ENCODE results near the gene MBP.

MBP gene

DNA sequence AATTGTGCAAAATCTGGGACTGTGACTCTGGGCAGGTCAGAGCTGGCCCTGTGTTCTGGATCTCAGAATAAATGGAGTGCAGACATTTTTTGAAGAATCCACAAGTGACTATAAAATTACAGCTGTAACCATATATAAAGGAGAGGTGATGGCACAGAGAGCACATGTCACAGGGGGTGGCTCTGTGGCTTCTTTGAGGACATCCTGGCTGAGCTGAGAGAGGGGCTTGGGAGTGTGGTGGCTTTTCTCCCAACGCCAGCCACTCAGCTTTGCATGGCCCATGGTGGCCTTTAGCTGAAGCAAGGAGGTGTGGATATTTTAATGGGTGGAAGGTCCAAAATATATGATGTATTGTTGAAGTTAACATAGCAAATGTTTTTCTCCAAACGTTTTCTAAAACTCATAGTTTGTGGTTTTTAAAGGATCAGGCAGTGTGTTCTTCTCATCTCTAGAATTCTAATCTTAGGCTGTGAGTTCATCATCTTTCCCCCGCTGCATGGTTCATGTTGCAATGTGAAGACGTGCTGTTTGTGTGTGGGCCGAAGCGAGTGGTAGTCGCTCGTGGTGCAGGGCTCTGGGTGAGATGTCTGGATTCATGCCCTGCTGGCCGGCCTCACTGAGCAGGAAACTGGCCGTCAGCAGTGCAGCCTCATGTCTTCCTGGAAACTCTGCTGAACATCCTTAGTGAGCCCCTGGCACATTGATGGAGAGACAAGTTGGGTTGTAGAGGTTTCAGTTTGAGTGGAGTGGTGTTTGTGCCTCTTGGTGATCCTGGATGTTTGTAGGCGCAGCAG lies 200.4 kb downstream of the MBP start:
- DNase-seq, result no peak

DNA sequence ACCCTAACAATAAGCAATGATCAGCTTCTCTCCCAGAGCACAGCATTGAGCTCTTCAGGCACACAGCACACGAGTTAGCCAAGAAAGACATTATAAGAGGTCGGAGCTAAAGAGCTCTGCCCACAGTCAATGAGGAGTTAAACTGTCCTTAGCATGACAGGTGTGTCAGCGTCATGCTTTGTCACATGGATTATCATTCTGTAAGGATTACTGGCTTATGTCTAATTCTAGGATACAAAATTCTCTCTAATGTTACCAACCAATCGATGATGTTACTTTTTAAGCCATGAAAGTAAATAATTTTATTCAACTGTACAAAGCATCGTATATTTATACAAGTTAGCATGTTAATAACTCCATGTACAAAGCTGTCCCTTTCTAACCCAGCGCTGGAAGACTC lies 201.4 kb downstream of the MBP start:
- DNase-seq, result no peak
